Activated CD8-positive, alpha-beta T cell treated with anti-CD3 and anti-CD28 coated beads for 36 hours (primary cell): ENCODE results near the gene TPTE. TPM values are rescaled to one million over a fixed set of nuclear protein-coding genes. Genes with fewer than 3 reads are reported as not detected.
"Not testable (repeated sequence)": the region's sequence is repeated elsewhere in the genome, so short reads cannot be mapped to it uniquely, and the experiment has no call there.

Source experiments
- ATAC-seq: fragments of 200-7000 bp; cut with Tn5 transposase; one replicate; pipeline ENCODE4 v1.10.0; 2021; ENCODE audit warnings: mild to moderate bottlenecking, moderate library complexity
- CTCF ChIA-PET: fragments of 350-600 bp; sonication (Branson Sonifier 250); formaldehyde crosslinking; loops from one replicate; lab custom pipeline; 2021; ENCODE audit warnings: antibody characterized with exemption; lab: Charles Lee
- POLR2A ChIA-PET: fragments of 350-600 bp; sonication (Branson Sonifier 250); formaldehyde crosslinking; loops from one replicate; lab custom pipeline; 2021; ENCODE audit warnings: antibody characterized with exemption; lab: Charles Lee
- DNase-seq: peaks from one replicate; pipeline ENCODE4 v3.0.0-alpha.2; 2020
- H3K27ac Mint-ChIP-seq: one replicate; pipeline ENCODE4 v1.8.0; 2021; ENCODE audit warnings: mild to moderate bottlenecking, mixed read lengths
- H3K27me3 Mint-ChIP-seq: one replicate; pipeline ENCODE4 v1.8.0; 2021; ENCODE audit warnings: mixed read lengths
- H3K36me3 Mint-ChIP-seq: one replicate; pipeline ENCODE4 v1.8.0; 2021; ENCODE audit warnings: low read depth, mixed read lengths
- H3K4me1 Mint-ChIP-seq: one replicate; pipeline ENCODE4 v1.8.0; 2021; ENCODE audit warnings: low read depth, mixed read lengths
- H3K4me3 Mint-ChIP-seq: one replicate; pipeline ENCODE4 v1.8.0; 2021; ENCODE audit warnings: mild to moderate bottlenecking, moderate library complexity, mixed read lengths
- H3K9me3 Mint-ChIP-seq: one replicate; pipeline ENCODE4 v1.8.0; 2021; ENCODE audit warnings: mixed read lengths
- CTCF ChIP-seq: fragments of 200-600 bp; IDR thresholded peaks from one replicate; pipeline ENCODE4 v1.8.0; 2022; ENCODE audit warnings: antibody characterized with exemption, mild to moderate bottlenecking
- intact Hi-C: fragments of 100-400 bp; cut with micrococcal nuclease; formaldehyde crosslinking; loops from one replicate; pipeline ENCODE4 v1.10.0; 2022
- total RNA-seq, 2 experiments: library from RNA; stranded (reverse); gene quantifications; one replicate each; pipeline ENCODE4 v1.2.3, GENCODE V29; 2021

Gene TPTE
- total RNA-seq, result not detected

DNA sequence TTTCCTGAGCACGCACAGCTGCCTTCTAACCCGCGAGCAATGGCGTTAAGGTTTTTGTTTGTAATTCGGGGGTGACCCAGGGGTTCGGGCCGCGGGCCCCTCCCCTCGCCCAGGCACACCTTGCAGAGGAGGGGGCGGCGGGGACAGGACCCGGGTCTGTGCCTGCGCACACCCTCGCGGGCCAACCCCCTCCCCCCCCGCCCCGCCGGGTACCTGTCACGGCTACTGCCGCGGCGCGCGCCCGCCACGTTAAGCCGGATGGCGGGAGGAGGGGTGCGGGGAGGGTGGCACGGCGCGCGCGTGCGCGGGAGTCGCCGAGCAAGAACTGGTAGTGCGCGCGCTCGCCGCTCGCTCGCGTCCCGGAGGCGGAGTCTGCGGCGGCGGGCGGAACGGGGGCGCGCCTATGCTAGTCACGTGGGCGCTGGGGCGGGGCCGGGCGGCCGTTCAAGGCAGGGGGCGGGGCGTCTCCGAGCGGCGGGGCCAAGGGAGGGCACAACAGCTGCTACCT is at the start of gene TPTE:
TPTE (plus strand) TSS at position 493 of the 508 bp plus-strand sequence. CDS start 17,141 bp downstream, outside the sequence.
- no peak for ATAC-seq
- peaks cover 23% of the 10 kb centered on the region for H3K9me3 Mint-ChIP-seq
- no peaks in the 10 kb centered on the region for H3K27me3 Mint-ChIP-seq

GRCh38 chr21:10471999-10472398 is 49.4 kb upstream of the TPTE start:
- H3K9me3 Mint-ChIP-seq, result peaks cover 11% of the 10 kb centered on the region

More for the DNA sequence above, at the start of gene TPTE:
- POLR2A ChIA-PET, result no interaction called here
- H3K36me3 Mint-ChIP-seq, result peaks cover 4% of the 10 kb centered on the region
- no peak within 1 kb of the TSS for H3K4me3 Mint-ChIP-seq
- no peaks in the 10 kb centered on the region for H3K4me1 Mint-ChIP-seq
- intact Hi-C loops, result no loop called here
- DNase-seq, result no peak
- no peak within 1 kb of the TSS for H3K27ac Mint-ChIP-seq
- no peak for TF ChIP-seq CTCF
- CTCF ChIA-PET, result no interaction called here

GRCh38 chr21:10477794-10478193 is 43.6 kb upstream of the TPTE start:
- H3K27ac Mint-ChIP-seq, H3K4me1 Mint-ChIP-seq, CTCF ChIA-PET, POLR2A ChIA-PET, H3K36me3 Mint-ChIP-seq, intact Hi-C loops, H3K4me3 Mint-ChIP-seq, DNase-seq, ATAC-seq, H3K27me3 Mint-ChIP-seq: not testable (repeated sequence)
- peaks cover 21% of the 10 kb centered on the region for H3K9me3 Mint-ChIP-seq

More at GRCh38 chr21:10471999-10472398, 49.4 kb upstream of the TPTE start:
- H3K4me3 Mint-ChIP-seq, H3K36me3 Mint-ChIP-seq, DNase-seq, H3K4me1 Mint-ChIP-seq, ATAC-seq, H3K27ac Mint-ChIP-seq, CTCF ChIA-PET, intact Hi-C loops, POLR2A ChIA-PET, H3K27me3 Mint-ChIP-seq: not testable (repeated sequence)

GRCh38 chr21:10479875-10480274 is 41.5 kb upstream of the TPTE start:
- intact Hi-C loops, H3K36me3 Mint-ChIP-seq, DNase-seq, POLR2A ChIA-PET, H3K27me3 Mint-ChIP-seq, H3K4me1 Mint-ChIP-seq, CTCF ChIA-PET, ATAC-seq, H3K27ac Mint-ChIP-seq, H3K4me3 Mint-ChIP-seq: not testable (repeated sequence)
- H3K9me3 Mint-ChIP-seq, result peaks cover 21% of the 10 kb centered on the region

DNA sequence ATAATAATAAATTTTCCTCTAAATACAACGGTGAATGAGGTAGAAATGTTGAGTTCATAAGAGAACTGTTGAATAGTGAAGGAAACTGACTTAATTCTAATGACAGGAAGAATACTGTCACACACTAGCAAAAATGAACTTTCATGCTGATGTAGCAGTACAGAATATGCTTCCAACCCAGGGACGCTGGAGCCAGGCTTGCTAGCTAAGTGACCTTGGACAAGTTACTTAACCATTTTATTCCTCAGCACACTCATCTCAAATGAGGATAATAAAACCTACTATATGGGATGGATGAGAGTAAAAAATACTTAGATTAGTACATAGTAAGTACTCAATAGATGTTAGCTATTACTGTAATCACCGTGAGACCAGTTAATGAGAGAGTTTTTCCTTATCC is 36.5 kb upstream of the TPTE start:
- CTCF ChIA-PET, POLR2A ChIA-PET, H3K27me3 Mint-ChIP-seq, ATAC-seq, H3K27ac Mint-ChIP-seq, DNase-seq, intact Hi-C loops, H3K4me3 Mint-ChIP-seq, H3K36me3 Mint-ChIP-seq, H3K4me1 Mint-ChIP-seq: not testable (repeated sequence)
- H3K9me3 Mint-ChIP-seq, result peaks cover 14% of the 10 kb centered on the region

DNA sequence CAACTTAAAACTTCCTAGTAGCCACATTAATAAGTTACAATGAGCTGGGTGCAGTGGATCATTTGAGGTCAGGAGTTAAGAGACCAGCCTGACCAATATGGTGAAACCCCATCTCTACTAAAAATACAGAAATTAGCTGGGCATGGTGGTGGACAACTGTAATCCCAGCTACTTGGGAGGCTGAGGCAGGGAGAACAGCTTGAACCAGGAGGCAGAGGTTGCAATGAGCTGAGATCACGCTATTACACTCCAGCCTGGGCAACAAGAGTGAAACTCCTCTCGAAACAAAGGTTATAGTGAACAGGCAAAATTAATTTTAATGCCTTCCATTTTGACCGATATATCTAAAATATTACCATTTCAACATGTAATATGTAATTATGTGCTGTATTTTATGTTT is 30.9 kb upstream of the TPTE start:
- H3K4me3 Mint-ChIP-seq, H3K27ac Mint-ChIP-seq, intact Hi-C loops, DNase-seq, CTCF ChIA-PET, H3K4me1 Mint-ChIP-seq, H3K27me3 Mint-ChIP-seq, H3K36me3 Mint-ChIP-seq, ATAC-seq, POLR2A ChIA-PET, H3K9me3 Mint-ChIP-seq: not testable (repeated sequence)

DNA sequence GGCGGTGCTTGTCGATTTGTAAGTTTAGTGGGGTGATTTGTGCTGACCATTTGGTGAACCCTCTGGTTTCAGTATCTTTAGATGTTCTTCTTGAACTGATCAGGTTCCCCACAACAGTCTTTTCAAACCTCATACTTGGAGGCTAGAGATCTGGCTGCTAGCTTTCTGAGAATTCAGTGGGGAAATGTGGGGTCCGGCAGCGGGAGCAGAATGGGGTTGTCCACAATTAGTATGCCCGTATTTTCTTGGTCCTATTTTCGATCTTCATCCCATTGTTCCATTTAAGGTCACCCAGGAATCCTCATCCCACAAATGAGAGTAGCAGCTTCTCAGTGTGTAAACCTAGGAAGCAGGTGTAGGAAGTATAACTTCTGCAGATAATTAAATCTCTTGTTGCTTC is 10.3 kb upstream of the TPTE start:
- Mint-ChIP-seq H3K27me3 (no peaks in the 10 kb centered on the region), H3K9me3 (peaks cover 13% of the 10 kb centered on the region), H3K27ac (no peak overlapping the region), H3K36me3 (no peaks in the 10 kb centered on the region), H3K4me3 (no peak overlapping the region), H3K4me1 (no peaks in the 10 kb centered on the region)
- DNase-seq (no peak), ATAC-seq (no peak)
- POLR2A ChIA-PET, result no interaction called here
- TF ChIP-seq CTCF, result no peak
- CTCF ChIA-PET, result no interaction called here
- intact Hi-C loops, result no loop called here

GRCh38 chr21:10516889-10517288 is 4.5 kb upstream of the TPTE start:
- POLR2A ChIA-PET, H3K4me1 Mint-ChIP-seq, H3K27me3 Mint-ChIP-seq, intact Hi-C loops, H3K4me3 Mint-ChIP-seq, H3K36me3 Mint-ChIP-seq, DNase-seq, H3K27ac Mint-ChIP-seq, ATAC-seq, CTCF ChIA-PET: not testable (repeated sequence)
- H3K9me3 Mint-ChIP-seq, result peaks cover 19% of the 10 kb centered on the region

DNA sequence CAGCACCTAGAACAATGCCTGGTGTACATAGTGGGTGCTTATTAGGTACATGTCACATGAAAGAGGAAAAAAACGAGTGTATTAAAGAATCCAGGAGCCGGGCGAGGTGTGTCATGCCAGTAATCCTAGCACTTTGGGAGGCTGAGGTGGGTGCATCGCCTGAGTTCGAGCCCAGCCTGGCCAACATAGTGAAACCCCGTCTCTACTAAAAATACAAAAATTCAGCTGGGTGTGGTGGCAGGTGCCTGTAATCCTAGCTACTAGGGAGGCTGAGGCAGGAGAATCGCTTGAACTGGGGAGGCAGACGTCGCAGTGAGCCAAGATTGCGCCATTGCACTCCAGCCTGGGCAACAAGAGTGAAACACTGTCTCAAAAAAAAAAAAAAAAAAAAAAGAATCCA is 3.5 kb upstream of the TPTE start:
- POLR2A ChIA-PET, H3K4me3 Mint-ChIP-seq, intact Hi-C loops, H3K27ac Mint-ChIP-seq, H3K4me1 Mint-ChIP-seq, H3K36me3 Mint-ChIP-seq, DNase-seq, H3K27me3 Mint-ChIP-seq, ATAC-seq, CTCF ChIA-PET: not testable (repeated sequence)
- H3K9me3 Mint-ChIP-seq, result peaks cover 20% of the 10 kb centered on the region

DNA sequence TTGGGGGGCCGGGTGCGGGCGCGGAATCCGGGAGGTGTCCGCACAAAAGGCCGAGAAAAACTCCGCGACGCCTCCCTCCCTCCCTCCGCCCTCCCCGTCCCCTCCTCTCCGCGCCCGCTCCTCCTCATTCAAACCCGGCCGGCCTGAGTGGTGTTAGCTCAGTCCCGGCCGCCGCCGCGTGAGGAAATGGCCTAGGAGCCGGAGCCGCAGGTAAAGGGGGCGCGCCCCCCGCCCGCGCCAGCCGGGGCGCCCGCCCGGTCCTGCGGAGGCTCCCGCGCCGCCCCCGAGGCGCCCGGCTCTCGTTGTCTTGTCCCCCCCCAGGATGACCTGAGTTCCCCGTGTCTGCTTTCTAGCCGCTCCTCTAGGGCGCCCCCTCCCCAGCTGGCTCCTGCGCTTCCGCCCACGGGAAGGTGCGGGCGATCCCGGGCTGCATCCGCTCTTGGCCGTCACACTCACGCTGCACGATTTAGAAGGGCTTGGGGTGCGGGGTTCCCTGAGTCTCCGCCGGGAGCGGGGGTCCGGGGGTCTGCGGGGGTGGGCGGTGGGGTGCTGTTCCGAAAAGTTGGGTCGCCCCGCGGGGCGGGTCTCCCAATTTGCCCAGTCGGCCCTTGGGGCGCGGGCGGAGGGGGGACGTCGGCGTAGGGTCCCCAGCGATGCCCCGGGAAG is 585 bp downstream of the TPTE start:
- CTCF ChIA-PET, H3K27me3 Mint-ChIP-seq, H3K4me3 Mint-ChIP-seq, intact Hi-C loops, H3K27ac Mint-ChIP-seq, H3K4me1 Mint-ChIP-seq, ATAC-seq, DNase-seq, POLR2A ChIA-PET, H3K36me3 Mint-ChIP-seq: not testable (repeated sequence)
- H3K9me3 Mint-ChIP-seq, result peaks cover 23% of the 10 kb centered on the region
